ENCODE measurements around the gene RPS6KA5.

RPS6KA5 gene

DNA sequence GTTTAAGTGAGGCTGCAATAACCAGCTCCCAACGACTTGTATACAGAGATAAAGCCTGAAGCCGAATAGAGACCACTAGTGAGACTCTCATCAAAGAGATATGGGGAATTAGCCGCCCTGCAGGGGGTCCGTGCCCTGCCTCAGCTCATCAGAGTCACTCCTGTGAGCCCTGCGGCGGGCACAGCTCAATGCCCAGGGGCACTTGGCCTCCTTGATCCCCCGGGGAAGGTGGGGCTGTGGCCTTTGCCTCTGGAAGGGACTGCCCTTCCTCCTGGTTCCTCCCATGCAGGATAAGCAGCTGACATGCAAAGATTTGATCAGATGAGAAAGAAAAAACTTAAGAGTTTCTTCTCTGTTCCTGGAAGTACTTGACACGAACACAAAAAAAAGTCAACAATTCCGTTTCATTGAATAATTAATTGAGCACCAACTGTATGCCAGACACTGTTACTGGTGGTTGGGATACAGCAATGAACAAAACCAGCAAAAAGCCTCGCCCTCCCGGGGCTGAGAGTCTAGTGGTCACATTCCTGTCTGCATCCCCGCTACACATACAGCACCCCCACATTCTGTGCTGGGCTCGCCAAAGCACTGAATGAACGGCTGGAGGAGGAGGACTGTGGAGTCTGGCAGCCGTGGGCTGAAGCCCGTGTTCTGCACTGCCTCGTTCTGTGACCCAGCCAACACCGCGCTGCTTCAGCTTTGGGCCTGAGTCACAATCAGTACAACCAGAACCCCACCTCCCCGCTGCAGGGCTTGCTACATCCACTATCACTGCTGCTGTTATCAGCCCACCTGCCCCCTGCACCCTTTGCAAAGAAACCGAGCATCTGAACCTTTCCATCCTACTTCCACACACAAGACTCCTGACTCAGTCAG is 254.5 kb downstream of the RPS6KA5 start:
- FAIRE-seq, result no peak

GRCh38 chr14:90805084-90805391 is 255.4 kb downstream of the RPS6KA5 start:
- no peak for FAIRE-seq

- no peak for FAIRE-seq
Measured at GRCh38 chr14:90804292-90805083, 256.0 kb downstream of the RPS6KA5 start.

- FAIRE-seq, result no peak
Measured at GRCh38 chr14:90803249-90803648, 257.2 kb downstream of the RPS6KA5 start.

DNA sequence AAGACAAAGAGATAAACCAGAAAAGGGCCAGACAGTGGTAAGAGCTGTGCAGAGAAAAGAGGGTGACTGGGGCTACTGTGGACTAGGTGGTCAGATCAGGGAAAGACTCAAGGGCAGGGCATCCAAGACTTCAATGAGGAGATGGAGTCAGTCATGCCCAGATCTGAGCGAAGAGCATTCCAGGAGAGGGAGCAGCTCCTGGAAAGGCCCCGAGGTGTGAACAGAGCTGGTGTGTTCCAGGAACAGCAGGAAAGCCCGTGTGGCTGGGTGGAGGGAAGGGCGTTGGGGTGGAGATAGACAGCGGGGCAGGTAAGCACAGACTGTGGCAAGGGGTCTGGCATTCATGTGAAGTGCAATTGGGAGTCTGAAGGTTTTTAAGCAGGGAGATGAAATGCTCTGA is 261.0 kb downstream of the RPS6KA5 start:
- no peak for FAIRE-seq

DNA sequence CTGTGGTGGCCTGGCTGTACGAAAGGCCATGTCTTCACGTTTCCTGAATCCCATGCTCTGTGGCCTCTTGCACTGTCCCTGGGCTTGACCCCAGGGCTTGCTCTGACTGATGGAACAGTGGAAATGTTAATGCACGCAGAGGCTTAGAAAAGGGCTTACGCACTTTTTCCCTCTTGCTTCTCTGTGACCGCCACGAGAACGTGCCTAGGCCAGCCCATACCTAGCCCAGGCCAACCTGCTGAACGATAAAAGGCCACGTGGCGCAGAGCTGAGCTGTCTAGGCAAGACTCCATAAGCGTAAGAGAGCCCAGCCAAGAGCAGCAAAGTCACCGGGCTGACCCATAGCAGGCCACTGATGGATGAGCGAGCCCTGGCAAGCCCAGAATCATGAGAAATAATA is 262.5 kb downstream of the RPS6KA5 start:
- no peak for FAIRE-seq

Data from endometrium (tissue), 2 donors.